HG03565 (cell line): Measurements from ENCODE around the gene PPM1H.
"Not testable (repeated sequence)": the region's sequence is repeated elsewhere in the genome, so short reads cannot be mapped to it uniquely, and the experiment has no call there.

Source experiments
- ATAC-seq: cut with Tn5 transposase; IDR thresholded peaks from one replicate; pipeline ENCODE4 v1.9.1; 2021; ENCODE audit warnings: mild to moderate bottlenecking, moderate library complexity; ENCODE audit not compliant: unreplicated experiment

PPM1H gene

GRCh38 chr12:62934799-62935674 is at the start of gene PPM1H:
Gene PPM1H, minus strand, starts transcription at chr12:62935150. Its CDS starts 414 bp downstream, at chr12:62934736.
- peak; percentile 73 for ATAC-seq

- no peak for ATAC-seq
Observed at GRCh38 chr12:62983594-62983993, 48.6 kb upstream of the PPM1H start.

GRCh38 chr12:62978768-62979167 is 43.8 kb upstream of the PPM1H start:
- no peak for ATAC-seq

GRCh38 chr12:62977883-62978282 is 42.9 kb upstream of the PPM1H start:
- no peak for ATAC-seq

- no peak for ATAC-seq
Observed at GRCh38 chr12:62977418-62977817, 42.5 kb upstream of the PPM1H start.

- no peak for ATAC-seq
Observed at GRCh38 chr12:62976110-62976662, 41.2 kb upstream of the PPM1H start.

GRCh38 chr12:62971769-62972525 is 37.0 kb upstream of the PPM1H start:
- ATAC-seq, result no peak

- ATAC-seq, result no peak
Observed at GRCh38 chr12:62969695-62970094, 34.7 kb upstream of the PPM1H start.

- ATAC-seq, result no peak
Observed at GRCh38 chr12:62967701-62968100, 32.8 kb upstream of the PPM1H start.

- no peak for ATAC-seq
Observed at GRCh38 chr12:62966990-62967506, 32.1 kb upstream of the PPM1H start.

GRCh38 chr12:62966446-62966989 is 31.6 kb upstream of the PPM1H start:
- not testable (repeated sequence) for ATAC-seq

GRCh38 chr12:62965700-62966099 is 30.8 kb upstream of the PPM1H start:
- not testable (repeated sequence) for ATAC-seq

GRCh38 chr12:62965242-62965641 is 30.3 kb upstream of the PPM1H start:
- ATAC-seq, result not testable (repeated sequence)

GRCh38 chr12:62963486-62964041 is 28.6 kb upstream of the PPM1H start:
- no peak for ATAC-seq

- no peak for ATAC-seq
Observed at GRCh38 chr12:62960324-62960723, 25.4 kb upstream of the PPM1H start.

- ATAC-seq, result no peak
Observed at GRCh38 chr12:62959745-62960144, 24.8 kb upstream of the PPM1H start.

GRCh38 chr12:62957233-62957953 is 22.4 kb upstream of the PPM1H start:
- ATAC-seq, result no peak

GRCh38 chr12:62955678-62956077 is 20.7 kb upstream of the PPM1H start:
- no peak for ATAC-seq

GRCh38 chr12:62950317-62950716 is 15.4 kb upstream of the PPM1H start:
- no peak for ATAC-seq

- ATAC-seq, result no peak
Observed at GRCh38 chr12:62948123-62948522, 13.2 kb upstream of the PPM1H start.
